ENCODE results near the gene BTN2A1. TPM values are rescaled to one million over a fixed set of nuclear protein-coding genes. Genes with fewer than 3 reads are reported as not detected.

The BTN2A1 gene
- 18.6 to 24.2 TPM (median 23.2 TPM) in 5 replicates for total RNA-seq (2022; extraction: Qiagen RNA extraction; ENCODE audit: low read depth)

DNA sequence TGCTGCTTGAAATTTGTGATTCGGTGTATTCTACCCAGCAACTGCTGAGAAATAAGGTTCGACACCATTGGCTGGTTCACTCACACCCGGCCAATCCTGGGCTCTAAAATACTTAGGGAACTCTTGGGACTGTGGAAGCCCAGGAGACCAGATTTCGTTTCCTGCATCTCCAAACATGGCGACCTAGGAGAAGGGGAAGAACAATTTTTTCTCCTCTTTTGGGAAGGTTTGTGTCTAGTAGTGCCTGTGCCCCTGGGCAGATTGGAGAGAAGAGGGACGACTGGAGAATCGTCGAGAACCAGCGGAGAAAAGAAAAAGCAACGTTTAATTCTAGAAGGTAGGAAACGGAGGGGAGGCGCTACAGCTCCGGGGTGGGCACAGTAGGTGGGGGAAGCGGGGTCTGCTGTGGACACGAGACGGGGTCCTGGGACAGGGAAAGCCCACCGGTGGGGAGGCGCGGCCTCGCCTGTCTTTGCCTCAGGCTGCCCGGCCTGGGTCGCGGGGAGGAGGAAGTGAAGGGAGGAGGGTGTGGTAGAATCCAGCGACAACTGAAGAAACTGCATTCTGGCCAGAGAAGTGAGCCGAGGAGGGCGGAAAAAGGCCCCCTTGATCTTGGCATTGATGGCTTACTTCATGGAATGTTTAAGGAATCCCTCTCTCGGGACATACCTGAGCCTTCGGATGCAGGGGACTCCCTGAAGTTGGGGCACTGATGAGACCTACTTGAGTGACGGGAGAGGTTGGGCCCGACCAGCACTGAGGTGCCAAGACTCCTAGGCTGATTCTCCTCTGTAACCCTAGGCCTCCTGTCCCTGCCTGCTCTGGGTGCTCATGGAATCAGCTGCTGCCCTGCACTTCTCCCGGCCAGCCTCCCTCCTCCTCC is at the start of gene BTN2A1:
Gene BTN2A1, plus strand, starts transcription at position 150 of the 883 bp plus-strand sequence. Its CDS starts 682 bp downstream, at position 832.

DNA sequence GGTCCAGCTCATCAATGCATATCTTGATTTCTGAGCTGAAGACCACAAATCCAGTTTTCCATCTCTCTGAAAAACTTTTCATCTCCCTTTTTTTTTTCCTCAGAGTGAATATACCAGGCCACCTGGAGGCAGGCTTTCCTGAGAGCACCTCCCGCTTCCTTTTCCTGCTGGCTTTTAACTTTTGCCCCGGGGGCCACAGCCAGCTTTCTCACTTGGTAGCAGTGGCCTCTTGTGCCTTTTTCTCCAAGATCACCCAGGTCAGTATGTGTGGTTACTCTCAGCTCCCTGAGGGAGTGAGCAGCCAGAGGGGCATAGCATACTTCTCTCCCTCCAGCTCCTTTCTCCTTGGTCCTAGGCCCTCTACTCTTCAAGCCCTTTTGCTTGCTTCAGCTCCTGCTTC is 42.3 kb downstream of the BTN2A1 start, which contains the start of gene BTN1A1:
Gene BTN1A1, plus strand, starts transcription at position 202 of the 400 bp plus-strand sequence. CDS start 984 bp downstream, outside the sequence.

Other genes with a start within 250 kb of the BTN2A1 start
- 3.2 to 4.8 TPM (median 3.5 TPM) in 5 replicates for gene BTN3A2, start 92.8 kb upstream of the BTN2A1 start, total RNA-seq (2022; extraction: Qiagen RNA extraction; ENCODE audit: low read depth)
- gene BTN2A2, start 74.8 kb upstream of the BTN2A1 start, total RNA-seq (2022; extraction: Qiagen RNA extraction; ENCODE audit: low read depth): 6.1 to 9.1 TPM (median 7.2 TPM) in 5 replicates
- gene BTN3A1, start 55.7 kb upstream of the BTN2A1 start, total RNA-seq (2022; extraction: Qiagen RNA extraction; ENCODE audit: low read depth): 2.3 to 3.4 TPM (median 3.0 TPM) in 5 replicates
- 0.63 to 1.2 TPM (median 0.89 TPM) in 5 replicates for gene BTN3A3, start 17.5 kb upstream of the BTN2A1 start, total RNA-seq (2022; extraction: Qiagen RNA extraction; ENCODE audit: low read depth)
- gene BTN1A1, start 42.3 kb downstream of the BTN2A1 start, total RNA-seq (2022; extraction: Qiagen RNA extraction; ENCODE audit: low read depth): not detected in 5 replicates
- 52.8 to 85.1 TPM (median 73.1 TPM) in 5 replicates for gene HMGN4, start 80.4 kb downstream of the BTN2A1 start, total RNA-seq (2022; extraction: Qiagen RNA extraction; ENCODE audit: low read depth)
- gene ABT1, start 139.0 kb downstream of the BTN2A1 start, total RNA-seq (2022; extraction: Qiagen RNA extraction; ENCODE audit: low read depth): 11.8 to 14.7 TPM (median 13.8 TPM) in 5 replicates
- gene ZNF322, start 201.8 kb downstream of the BTN2A1 start, total RNA-seq (2022; extraction: Qiagen RNA extraction; ENCODE audit: low read depth): 3.8 to 6.4 TPM (median 5.4 TPM) in 5 replicates